ENCODE measurements around the gene KIAA1614. TPM values are rescaled to one million over a fixed set of nuclear protein-coding genes. Genes with fewer than 3 reads are reported as not detected.
"Not testable (repeated sequence)": the region's sequence is repeated elsewhere in the genome, so short reads cannot be mapped to it uniquely, and the experiment has no call there.

KIAA1614 gene
- total and polyA plus RNA-seq, 3 donors from 2014 or later, result 3.7 to 4.0 (median 3.7) TPM

DNA sequence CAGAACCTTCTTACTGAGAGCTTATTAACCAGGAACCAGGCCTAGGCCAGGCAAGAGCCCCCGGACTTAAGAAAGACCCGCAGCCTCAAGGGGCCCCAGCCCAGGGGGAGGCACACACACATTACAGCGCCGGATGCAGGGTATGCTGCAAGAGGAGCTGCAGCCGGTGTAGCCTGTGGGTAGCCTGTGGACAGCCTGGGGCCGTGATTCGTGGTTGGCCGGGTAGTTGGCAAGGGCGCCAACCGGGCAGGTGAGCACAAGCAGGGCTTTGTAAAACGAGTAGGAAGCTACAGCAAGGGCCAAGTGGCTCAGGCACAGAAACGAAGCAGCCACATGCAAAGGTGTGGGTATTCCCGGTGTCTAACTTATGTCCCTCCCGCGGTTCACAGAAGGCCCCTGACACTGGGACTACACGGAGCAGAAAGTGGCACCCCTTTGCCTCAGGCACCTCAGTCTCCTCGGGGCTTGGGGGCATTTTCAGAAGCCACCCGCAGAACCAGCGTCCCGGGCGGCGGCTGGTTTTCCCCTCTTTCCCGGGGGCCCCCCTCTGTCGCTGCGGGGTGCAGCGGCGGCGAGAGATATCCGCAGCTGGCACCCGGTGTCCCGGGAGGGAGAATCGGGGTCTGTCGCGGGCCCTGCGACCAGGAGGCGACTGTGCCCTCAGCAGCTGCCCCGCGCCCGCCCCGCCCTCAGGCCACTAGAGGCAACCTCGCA, 40.8 kb downstream of the KIAA1614 start:
- Histone ChIP-seq H3K27me3 (no peaks in the 10 kb centered on the region), H3K9me3 (no peaks in the 10 kb centered on the region), H3K27ac (peak overlapping the region in 1 of 2 donors; percentile 61), H3K36me3 (ENCODE audit: low read depth, missing control alignments) (no peaks in the 10 kb centered on the region), H3K4me1 (peaks cover 6% of the 10 kb centered on the region), H3K4me3 (peak overlapping the region; percentile 53 to 68)
- TF ChIP-seq CTCF (IDR thresholded peaks at IDR 0.05) (no peak), POLR2A (IDR thresholded peaks at IDR 0.05) (no peak)
- WGBS, 2 donors, result 30 to 37% methylated on average over 19 to 22 of the region's 41 CpGs
- DNase-seq, result no peak
- intact Hi-C loops (cut with DNase I; ENCODE audit: low total_unique reads), result no loop called here

- Histone ChIP-seq H3K27me3 (no peaks in the 10 kb centered on the region), H3K36me3 (ENCODE audit: low read depth, missing control alignments) (no peaks in the 10 kb centered on the region), H3K4me1 (peaks cover 6% of the 10 kb centered on the region), H3K27ac (peak overlapping the region; percentile 37 to 61), H3K4me3 (peak overlapping the region; percentile 53 to 68), H3K9me3 (no peaks in the 10 kb centered on the region)
- peak; percentile 75 for DNase-seq
- intact Hi-C loops (cut with DNase I; ENCODE audit: low total_unique reads), result no loop called here
- 10 to 35% methylated on average over 5 to 31 of the region's 74 CpGs for WGBS, 2 donors
- TF ChIP-seq CTCF (IDR thresholded peaks at IDR 0.05) (no peak), POLR2A (IDR thresholded peaks at IDR 0.05) (no peak)
Measured at GRCh38 chr1:180954005-180954800, 41.5 kb downstream of the KIAA1614 start.

GRCh38 chr1:180954801-180955165, 42.1 kb downstream of the KIAA1614 start:
- TF ChIP-seq POLR2A (IDR thresholded peaks at IDR 0.05), result no peak
- TF ChIP-seq CTCF (IDR thresholded peaks at IDR 0.05), result no peak
- H3K9me3 ChIP-seq, result no peaks in the 10 kb centered on the region
- peak overlapping the region; percentile 37 to 61 for H3K27ac ChIP-seq
- 30 to 53% methylated on average over 5 to 10 of the region's 10 CpGs for WGBS, 2 donors
- no peak for DNase-seq
- no peaks in the 10 kb centered on the region for H3K36me3 ChIP-seq (ENCODE audit: low read depth, missing control alignments)
- peak overlapping the region; percentile 53 to 68 for H3K4me3 ChIP-seq
- H3K27me3 ChIP-seq, result no peaks in the 10 kb centered on the region
- peaks cover 6% of the 10 kb centered on the region for H3K4me1 ChIP-seq
- intact Hi-C loops (cut with DNase I; ENCODE audit: low total_unique reads), result no loop called here

DNA sequence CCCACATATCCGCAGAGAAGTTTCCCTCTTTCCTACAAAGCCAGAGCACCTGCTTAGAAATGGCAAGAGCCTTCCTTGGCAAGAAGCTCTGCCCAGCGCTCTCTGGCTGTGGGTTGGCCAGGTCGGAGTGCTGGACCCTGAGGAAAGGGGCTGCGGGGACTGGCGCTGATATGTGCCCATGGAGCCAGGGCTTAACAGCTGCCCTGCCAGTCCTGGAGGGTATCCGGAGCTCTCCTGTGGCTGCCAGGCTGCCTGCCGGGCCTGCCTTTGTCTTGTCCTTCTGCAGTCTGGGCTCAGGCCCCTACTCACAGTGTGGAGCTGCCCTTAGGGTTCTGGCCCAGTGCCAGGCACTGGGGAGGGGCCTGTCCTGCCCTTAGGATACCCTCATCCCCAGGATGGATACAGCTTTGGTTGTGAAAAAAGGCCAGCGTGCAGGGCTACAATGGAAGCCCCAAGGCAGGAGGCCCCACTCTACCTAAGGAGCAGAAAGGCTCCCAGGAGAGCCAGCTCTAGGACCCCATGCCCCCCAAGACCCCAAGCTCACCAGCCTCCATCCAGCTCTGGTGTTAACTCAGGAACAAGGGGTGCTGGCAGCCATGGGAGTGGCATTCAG, 43.4 kb downstream of the KIAA1614 start:
- no peak overlapping the region for H3K4me3 ChIP-seq
- no peak overlapping the region for H3K27ac ChIP-seq
- no peaks in the 10 kb centered on the region for H3K27me3 ChIP-seq
- TF ChIP-seq CTCF (IDR thresholded peaks at IDR 0.05) (no peak), POLR2A (IDR thresholded peaks at IDR 0.05) (no peak)
- intact Hi-C loops (cut with DNase I; ENCODE audit: low total_unique reads), result no loop called here
- peaks cover 6% of the 10 kb centered on the region for H3K4me1 ChIP-seq
- H3K36me3 ChIP-seq (ENCODE audit: low read depth, missing control alignments), result no peaks in the 10 kb centered on the region
- no peaks in the 10 kb centered on the region for H3K9me3 ChIP-seq
- DNase-seq, result no peak
- WGBS, 2 donors, result 69 to 83% methylated on average over 2 to 8 of the region's 8 CpGs

- H3K4me3 ChIP-seq; H3K36me3 ChIP-seq (ENCODE audit: low read depth, missing control alignments); DNase-seq; H3K9me3 ChIP-seq; H3K27me3 ChIP-seq; intact Hi-C loops (cut with DNase I; ENCODE audit: low total_unique reads); H3K27ac ChIP-seq; H3K4me1 ChIP-seq: not testable (repeated sequence)
- 86 to 97% methylated on average over 3 to 5 of the region's 5 CpGs for WGBS, 2 donors
Measured at GRCh38 chr1:180959620-180960019, 46.9 kb downstream of the KIAA1614 start.
